SK-N-SH treated with all-trans-retinoic acid at 6 μM for 48 hours (cell line): ENCODE results near the gene BBS1.
A peak's percentile ranks its signal among the peaks of the same experiment; 100 is the strongest.

ENCODE experiments used
- ATAC-seq: fragments of 200-7000 bp; cut with Tn5 transposase; 3 replicates; pipeline ENCODE4 v1.9.1; 2020; ENCODE audit warnings: mild to moderate bottlenecking, moderate library complexity
- ARNTL ChIP-seq: fragments of 450-650 bp; formaldehyde crosslinking; IDR thresholded peaks from 2 replicates; pipeline ENCODE4 v1.5.0; 2020; ENCODE audit warnings: low read depth, mild to moderate bottlenecking, moderate library complexity, borderline replicate concordance
- BACH2 ChIP-seq: fragments of 250-450 bp; sonication (Bioruptor Pico); IDR thresholded peaks from 2 replicates; pipeline ENCODE4 v1.9.0; 2021; ENCODE audit warnings: mild to moderate bottlenecking, borderline replicate concordance
- CREB5 ChIP-seq: fragments of 250-450 bp; sonication (Bioruptor Pico); IDR thresholded peaks from 2 replicates; pipeline ENCODE4 v1.5.1; 2020; ENCODE audit warnings: low read depth, mild to moderate bottlenecking, moderate library complexity
- CSDC2 ChIP-seq: fragments of 250-450 bp; sonication (Bioruptor Pico); IDR thresholded peaks from 2 replicates; pipeline ENCODE4 v1.5.0; 2020; ENCODE audit warnings: mild to moderate bottlenecking, moderate library complexity
- CSRNP3 ChIP-seq: fragments of 250-450 bp; sonication (Bioruptor Pico); IDR thresholded peaks from 2 replicates; pipeline ENCODE4 v1.5.1; 2021; ENCODE audit warnings: mild to moderate bottlenecking, moderate library complexity
- ESRRG ChIP-seq: fragments of 250-450 bp; sonication (Bioruptor Pico); IDR thresholded peaks from 2 replicates; pipeline ENCODE4 v1.6.1; 2021; ENCODE audit warnings: mild to moderate bottlenecking
- GLIS3 ChIP-seq: fragments of 250-450 bp; sonication (Bioruptor Pico); IDR thresholded peaks from 2 replicates; pipeline ENCODE4 v1.5.0; 2020; ENCODE audit warnings: mild to moderate bottlenecking, moderate library complexity
- ISL1 ChIP-seq: fragments of 250-450 bp; sonication (Bioruptor Pico); IDR thresholded peaks from 2 replicates; pipeline ENCODE4 v2.1.2; 2022; ENCODE audit warnings: mild to moderate bottlenecking, moderate library complexity
- OSR1 ChIP-seq: fragments of 250-450 bp; sonication (Bioruptor Pico); IDR thresholded peaks from 2 replicates; pipeline ENCODE4 v1.8.0; 2022; ENCODE audit warnings: moderate library complexity, mild to moderate bottlenecking, inconsistent platforms
- PATZ1 ChIP-seq: fragments of 250-450 bp; sonication (Bioruptor Pico); IDR thresholded peaks from 2 replicates; pipeline ENCODE4 v1.8.0; 2020; ENCODE audit warnings: mild to moderate bottlenecking, moderate library complexity, borderline replicate concordance
- POU6F1 ChIP-seq: fragments of 250-450 bp; sonication (Bioruptor Pico); IDR thresholded peaks from 2 replicates; pipeline ENCODE4 v1.8.0; 2021; ENCODE audit warnings: low read depth, mild to moderate bottlenecking, moderate library complexity, borderline replicate concordance
- RARB ChIP-seq: fragments of 250-450 bp; sonication (Bioruptor Pico); IDR thresholded peaks from 2 replicates; pipeline ENCODE4 v1.8.0; 2021; ENCODE audit warnings: mild to moderate bottlenecking, moderate library complexity
- SNAI2 ChIP-seq: fragments of 250-450 bp; sonication (Bioruptor Pico); IDR thresholded peaks from 2 replicates; pipeline ENCODE4 v1.5.0; 2020; ENCODE audit warnings: mild to moderate bottlenecking, moderate library complexity
- TCF4 ChIP-seq: fragments of 250-450 bp; sonication (Bioruptor Pico); IDR thresholded peaks from 2 replicates; pipeline ENCODE4 v1.8.0; 2021; ENCODE audit warnings: mild to moderate bottlenecking, moderate library complexity, borderline replicate concordance
- TOX ChIP-seq: fragments of 250-450 bp; sonication (Bioruptor Pico); IDR thresholded peaks from 2 replicates; pipeline ENCODE4 v1.8.0; 2021; ENCODE audit warnings: mild to moderate bottlenecking, moderate library complexity, borderline replicate concordance
- TSHZ2 ChIP-seq: fragments of 250-450 bp; sonication (Bioruptor Pico); IDR thresholded peaks from 2 replicates; pipeline ENCODE4 v1.5.0; 2020; ENCODE audit warnings: mild to moderate bottlenecking, moderate library complexity
- ZC3H10 ChIP-seq: fragments of 250-450 bp; sonication (Bioruptor Pico); IDR thresholded peaks from 2 replicates; pipeline ENCODE4 v1.5.1; 2021; ENCODE audit warnings: mild to moderate bottlenecking, moderate library complexity
- ZFP3 ChIP-seq: fragments of 250-450 bp; sonication (Bioruptor Pico); IDR thresholded peaks from 2 replicates; pipeline ENCODE4 v1.5.0; 2020; ENCODE audit warnings: mild to moderate bottlenecking, moderate library complexity
- ZFP30 ChIP-seq: fragments of 450-650 bp; formaldehyde crosslinking; IDR thresholded peaks from 2 replicates; pipeline ENCODE4 v1.5.0; 2022; ENCODE audit warnings: mild to moderate bottlenecking, moderate library complexity
- ZNF565 ChIP-seq: fragments of 450-650 bp; formaldehyde crosslinking; conservative IDR thresholded peaks from 2 replicates; pipeline ENCODE4 v1.5.0; 2020; ENCODE audit warnings: low read depth, mild to moderate bottlenecking, moderate library complexity
- ZNF70 ChIP-seq: fragments of 450-650 bp; formaldehyde crosslinking; IDR thresholded peaks from 2 replicates; pipeline ENCODE4 v1.5.0; 2020; ENCODE audit warnings: mild to moderate bottlenecking, moderate library complexity
- ZNF8 ChIP-seq: fragments of 450-650 bp; formaldehyde crosslinking; IDR thresholded peaks from 2 replicates; pipeline ENCODE4 v1.5.0; 2020; ENCODE audit warnings: mild to moderate bottlenecking, moderate library complexity

The BBS1 gene

GRCh38 chr11:66477263-66478201 lies 32.9 kb upstream of the BBS1 start (continued):
- no peak for TF ChIP-seq CREB5 (CRISPR knock-in tag)
- TF ChIP-seq, all 23 proteins: peak for 0

- ATAC-seq, result no peak
- no peak for TF ChIP-seq ESRRG (CRISPR knock-in tag)
- no peak for TF ChIP-seq ZNF8 (CRISPR knock-in tag)
- TF ChIP-seq TOX (CRISPR knock-in tag), result no peak
- no peak for TF ChIP-seq GLIS3 (CRISPR knock-in tag)
Observed at GRCh38 chr11:66478729-66479393, 31.6 kb upstream of the BBS1 start.

GRCh38 chr11:66479394-66480116 lies 30.9 kb upstream of the BBS1 start:
- peak; percentile 62 for ATAC-seq
- TF ChIP-seq PATZ1, result no peak
- no peak for TF ChIP-seq ZC3H10 (CRISPR knock-in tag)
- no peak for TF ChIP-seq ARNTL (CRISPR knock-in tag)
- no peak for TF ChIP-seq OSR1
- TF ChIP-seq ZNF70 (CRISPR knock-in tag), result no peak

GRCh38 chr11:66480117-66480938 lies 30.1 kb upstream of the BBS1 start, which contains the start of gene DPP3:
Gene DPP3, plus strand, starts transcription at chr11:66480434. Its CDS starts 1,767 bp downstream, at chr11:66482201.
- peak; percentile 95 for ATAC-seq
- TF ChIP-seq ISL1 (CRISPR knock-in tag) (no peak), OSR1 (no peak), ESRRG (CRISPR knock-in tag) (no peak), ZNF565 (CRISPR knock-in tag) (no peak), SNAI2 (no peak), TSHZ2 (CRISPR knock-in tag) (no peak), ZNF70 (CRISPR knock-in tag) (no peak), TCF4 (CRISPR knock-in tag) (no peak), ZFP3 (CRISPR knock-in tag) (0 out of 2 replicates have a peak, but pooled peaks have one; percentile 26), BACH2 (no peak), GLIS3 (CRISPR knock-in tag) (0 out of 2 replicates have a peak, but pooled peaks have one; percentile 38), CREB5 (CRISPR knock-in tag) (no peak), RARB (CRISPR knock-in tag) (no peak), ZFP30 (no peak), ZC3H10 (CRISPR knock-in tag) (no peak), POU6F1 (CRISPR knock-in tag) (peak; percentile 88; the same call in 1 of the 2 replicates), CSDC2 (CRISPR knock-in tag) (no peak; the same call in 1 of the 2 replicates), CSRNP3 (CRISPR knock-in tag) (no peak)
